Thyroid gland (tissue), 4 donors: ENCODE data around the gene GADD45A. TPM values are rescaled to one million over a fixed set of nuclear protein-coding genes. Genes with fewer than 3 reads are reported as not detected.
A peak's percentile ranks its signal among the peaks of the same experiment; 100 is the strongest.

Source experiments
- DNase-seq, 2 donors: peaks; one replicate each; pipeline ENCODE4 v3.0.0-alpha.2; 2019
- H3K27ac ChIP-seq, 3 donors: fragments of 200-600 bp; sonication (generic); 1 replicate in 2 of 3; 2 replicates in 1 of 3; pipeline ENCODE4 v1.5.1; 2016 to 2019; ENCODE audit warnings: mild to moderate bottlenecking in 1 of 3, moderate library complexity in 1 of 3
- H3K27me3 ChIP-seq: fragments of 200-600 bp; sonication (generic); one replicate; pipeline ENCODE4 v1.5.1; 2019
- H3K36me3 ChIP-seq, 2 donors: fragments of 200-600 bp; sonication (generic); one replicate each; pipeline ENCODE4 v1.5.1; 2016 to 2019
- H3K4me1 ChIP-seq, 2 donors: fragments of 200-600 bp; sonication (generic); one replicate each; pipeline ENCODE4 v1.5.1; 2017 to 2019
- H3K4me3 ChIP-seq, 3 donors: fragments of 200-600 bp; sonication (generic); replicated peaks in 1 of 3; 1 replicate in 2 of 3; 2 replicates in 1 of 3; pipeline ENCODE4 v1.5.1; 2016; ENCODE audit warnings: mild to moderate bottlenecking in 1 of 3
- H3K9me3 ChIP-seq: fragments of 200-600 bp; sonication (generic); one replicate; pipeline ENCODE4 v1.5.1; 2017
- POLR2A ChIP-seq, 2 donors: fragments of 450-650 bp; IDR thresholded peaks; one replicate each; pipeline ENCODE4 v1.6.1; 2017; ENCODE audit warnings: antibody characterized with exemption in 2 of 2, mild to moderate bottlenecking in 2 of 2, moderate library complexity in 1 of 2
- WGBS, 2 donors: methylation state at CpG; one replicate each; pipeline ENCODE4 v1.1.5; 2017; 5-methylcytosine and 5-hydroxymethylcytosine counted together
- intact Hi-C: fragments of 100-400 bp; cut with DNase I; formaldehyde crosslinking; loops from one replicate; pipeline ENCODE4 v1.15.1; 2023
- total RNA-seq, 4 donors: library from RNA; depleted of rRNA; stranded (reverse); fragments of >200 nt; gene quantifications; one replicate each; pipeline ENCODE4 v1.2.3, GENCODE V29; 2016
- TF ChIP-seq, protein P1 (sequence below), 6 experiments: fragments of 200-600 bp in 3 of 6; fragments of 450-650 bp in 3 of 6; sonication (generic) in 3 of 6; IDR thresholded peaks; one replicate each; pipeline ENCODE4 v1.5.1; 2016 to 2019; ENCODE audit warnings: antibody characterized with exemption in 6 of 6, mild to moderate bottlenecking in 2 of 6, inconsistent platforms in 1 of 6, moderate library complexity in 1 of 6

GADD45A gene
- total RNA-seq, 4 donors from 2014 or later: 27.2 to 95.5 (median 62.9) TPM

- intact Hi-C loops: loop anchor here (10.0 kb wide), 2 partner anchors 67 to 123 kb away; no protein-coding TSS in a partner anchor
- H3K4me1 ChIP-seq: peaks cover 15 to 27% of the 10 kb centered on the region in 2 donors
- 32 to 38% methylated on average over 4 of the region's 4 CpGs for WGBS, 2 donors
- H3K4me3 ChIP-seq: peak overlapping the region in 1 of 3 donors; percentile 94
- peak; percentile 35 to 39 for DNase-seq
- TF ChIP-seq POLR2A (IDR thresholded peaks at IDR 0.05): peak in 1 of 2 donors; percentile 21
- TF ChIP-seq, protein P1, sequence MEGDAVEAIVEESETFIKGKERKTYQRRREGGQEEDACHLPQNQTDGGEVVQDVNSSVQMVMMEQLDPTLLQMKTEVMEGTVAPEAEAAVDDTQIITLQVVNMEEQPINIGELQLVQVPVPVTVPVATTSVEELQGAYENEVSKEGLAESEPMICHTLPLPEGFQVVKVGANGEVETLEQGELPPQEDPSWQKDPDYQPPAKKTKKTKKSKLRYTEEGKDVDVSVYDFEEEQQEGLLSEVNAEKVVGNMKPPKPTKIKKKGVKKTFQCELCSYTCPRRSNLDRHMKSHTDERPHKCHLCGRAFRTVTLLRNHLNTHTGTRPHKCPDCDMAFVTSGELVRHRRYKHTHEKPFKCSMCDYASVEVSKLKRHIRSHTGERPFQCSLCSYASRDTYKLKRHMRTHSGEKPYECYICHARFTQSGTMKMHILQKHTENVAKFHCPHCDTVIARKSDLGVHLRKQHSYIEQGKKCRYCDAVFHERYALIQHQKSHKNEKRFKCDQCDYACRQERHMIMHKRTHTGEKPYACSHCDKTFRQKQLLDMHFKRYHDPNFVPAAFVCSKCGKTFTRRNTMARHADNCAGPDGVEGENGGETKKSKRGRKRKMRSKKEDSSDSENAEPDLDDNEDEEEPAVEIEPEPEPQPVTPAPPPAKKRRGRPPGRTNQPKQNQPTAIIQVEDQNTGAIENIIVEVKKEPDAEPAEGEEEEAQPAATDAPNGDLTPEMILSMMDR (IDR thresholded peaks at IDR 0.05): no peak
- H3K36me3 ChIP-seq: peaks cover 7 to 14% of the 10 kb centered on the region in 2 donors
- peak overlapping the region; percentile 96 to 99 (median 98) for H3K27ac ChIP-seq
- no peaks in the 10 kb centered on the region for H3K9me3 ChIP-seq
- H3K27me3 ChIP-seq: no peaks in the 10 kb centered on the region
Observed at GRCh38 chr1:67687649-67688048, 2.6 kb downstream of the GADD45A start.

DNA sequence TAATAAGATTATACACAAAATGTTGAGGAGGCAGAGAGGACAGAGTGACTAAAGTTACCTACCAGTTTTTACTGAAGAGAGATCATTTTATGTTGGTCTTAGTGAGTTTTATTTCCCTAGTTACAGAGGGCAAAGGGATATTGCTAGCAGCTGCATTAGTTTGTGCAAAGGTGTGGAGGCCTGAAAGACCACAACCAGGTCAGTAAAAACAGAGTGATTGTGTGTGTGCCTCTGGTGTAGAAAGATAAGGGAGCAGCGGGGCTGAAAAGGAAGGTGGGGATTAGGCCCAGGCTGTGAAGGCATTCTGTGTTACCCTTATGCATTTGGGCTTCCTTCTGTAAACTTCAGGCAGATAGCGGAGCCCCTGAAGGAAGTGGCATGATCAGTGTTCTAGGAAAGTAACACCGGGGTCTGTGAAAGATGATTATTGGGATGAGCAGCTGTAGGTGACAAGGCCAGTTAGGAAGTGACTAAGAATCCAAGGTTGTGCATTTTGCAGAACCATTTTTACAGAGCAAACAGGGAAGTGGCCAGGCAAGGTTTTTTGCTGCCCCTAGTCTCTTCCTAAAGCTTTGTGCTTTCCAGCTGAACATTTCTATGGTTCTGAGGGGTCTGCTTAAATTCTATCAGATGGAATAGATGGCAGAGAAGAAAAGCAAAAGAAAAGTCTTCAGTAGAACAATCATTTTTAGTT lies 3.7 kb downstream of the GADD45A start:
- no peak for DNase-seq
- Histone ChIP-seq H3K27ac (peak overlapping the region in 2 of 3 donors; percentile 27 to 99), H3K9me3 (no peaks in the 10 kb centered on the region), H3K4me3 (no peak overlapping the region), H3K4me1 (peaks cover 15 to 27% of the 10 kb centered on the region in 2 donors), H3K27me3 (no peaks in the 10 kb centered on the region), H3K36me3 (peaks cover 7 to 14% of the 10 kb centered on the region in 2 donors)
- WGBS, 2 donors: 91 to 94% methylated on average over 3 of the region's 3 CpGs
- TF ChIP-seq, protein P1 (IDR thresholded peaks at IDR 0.05): no peak
- TF ChIP-seq POLR2A (IDR thresholded peaks at IDR 0.05): no peak
- intact Hi-C loops: loop anchor here (10.0 kb wide), 2 partner anchors 66 to 124 kb away; no protein-coding TSS in a partner anchor

DNA sequence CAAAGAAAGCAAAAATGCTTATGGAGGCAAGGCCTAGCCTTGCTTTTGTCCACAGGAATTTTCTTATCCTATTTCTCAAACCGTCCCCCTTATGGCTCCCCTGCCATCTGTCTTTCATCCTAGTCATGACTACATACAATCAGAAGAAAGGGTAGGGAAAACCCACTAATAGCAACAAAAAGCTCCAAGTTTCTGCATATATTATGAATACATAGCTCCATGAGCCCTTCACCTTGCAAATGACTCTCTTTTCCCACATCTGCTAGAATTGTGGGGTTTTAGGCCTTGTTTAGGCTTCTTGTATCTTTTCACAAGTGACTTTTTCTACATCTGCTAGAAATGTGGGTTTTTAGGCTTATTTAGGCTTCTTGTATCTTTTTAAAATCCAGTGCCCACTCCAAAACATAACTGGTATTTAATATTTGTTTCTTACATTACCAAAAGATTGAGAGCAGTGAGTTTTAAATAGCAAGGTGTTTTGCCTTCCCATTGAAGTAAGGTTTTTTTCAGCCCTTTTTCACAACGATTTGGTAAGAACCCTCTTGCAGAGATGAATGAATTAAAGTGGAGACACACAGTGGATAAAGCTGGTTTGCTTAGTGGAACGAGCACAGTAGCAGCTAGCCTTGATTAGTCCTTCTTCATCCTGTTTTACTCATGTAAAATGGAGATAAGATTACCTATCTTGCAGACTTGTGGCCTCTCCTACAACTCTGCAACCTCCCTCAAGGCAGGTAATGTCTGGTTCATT lies 4.4 kb downstream of the GADD45A start:
- Histone ChIP-seq H3K27me3 (no peaks in the 10 kb centered on the region), H3K36me3 (peaks cover 7 to 14% of the 10 kb centered on the region in 2 donors), H3K4me3 (no peak overlapping the region), H3K27ac (peak overlapping the region in 2 of 3 donors; percentile 27 to 99), H3K9me3 (no peaks in the 10 kb centered on the region), H3K4me1 (peaks cover 15 to 22% of the 10 kb centered on the region in 2 donors)
- no peak for DNase-seq
- intact Hi-C loops: loop anchor here (10.0 kb wide), 2 partner anchors 65 to 125 kb away; no protein-coding TSS in a partner anchor
- TF ChIP-seq, protein P1 (IDR thresholded peaks at IDR 0.05): no peak
- TF ChIP-seq POLR2A (IDR thresholded peaks at IDR 0.05): no peak
- WGBS, 2 donors: 64 to 73% methylated on average over 3 of the region's 3 CpGs

GRCh38 chr1:67690018-67690363 lies 5.0 kb downstream of the GADD45A start:
- no peak for DNase-seq
- Histone ChIP-seq H3K27me3 (no peaks in the 10 kb centered on the region), H3K4me1 (peaks cover 15 to 19% of the 10 kb centered on the region in 2 donors), H3K9me3 (no peaks in the 10 kb centered on the region), H3K36me3 (peaks cover 7 to 14% of the 10 kb centered on the region in 2 donors), H3K4me3 (no peak overlapping the region), H3K27ac (no peak overlapping the region)
- intact Hi-C loops: no loop called here
- no peak for TF ChIP-seq POLR2A (IDR thresholded peaks at IDR 0.05)

DNA sequence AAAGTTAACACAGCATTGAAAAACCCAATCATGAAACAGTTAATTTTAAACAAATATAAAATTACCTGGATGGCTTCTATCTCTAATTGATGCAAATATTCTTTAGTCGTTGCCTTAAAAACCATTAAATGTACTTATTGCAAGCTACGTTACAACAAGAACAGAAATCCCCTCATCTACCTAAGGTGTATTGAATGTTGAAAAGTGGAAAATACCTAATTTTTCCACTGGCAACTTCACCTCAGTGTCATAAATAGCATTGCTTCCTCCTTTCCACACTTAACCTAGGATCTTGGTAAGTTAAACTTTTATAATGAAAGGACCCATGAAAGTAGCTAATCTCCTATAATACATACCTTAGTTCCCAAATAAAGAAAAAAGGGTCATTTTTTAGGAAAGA lies 5.4 kb downstream of the GADD45A start:
- no peak for TF ChIP-seq POLR2A (IDR thresholded peaks at IDR 0.05)
- TF ChIP-seq, protein P1 (IDR thresholded peaks at IDR 0.05): no peak
- H3K4me3 ChIP-seq: no peak overlapping the region
- DNase-seq: no peak
- H3K9me3 ChIP-seq: no peaks in the 10 kb centered on the region
- intact Hi-C loops: no loop called here
- no peaks in the 10 kb centered on the region for H3K27me3 ChIP-seq
- no peak overlapping the region for H3K27ac ChIP-seq
- 95 to 98% methylated on average over 2 of the region's 2 CpGs for WGBS, 2 donors
- H3K4me1 ChIP-seq: peaks cover 15 to 19% of the 10 kb centered on the region in 2 donors
- H3K36me3 ChIP-seq: peaks cover 7 to 14% of the 10 kb centered on the region in 2 donors
